Urothelium cell line (cell line): ENCODE measurements around the gene NOMO2.
"Not testable (repeated sequence)": the region's sequence is repeated elsewhere in the genome, so short reads cannot be mapped to it uniquely, and the experiment has no call there.

Source experiments
- DNase-seq: peaks from one replicate; pipeline ENCODE4 v3.0.0; 2011; ENCODE audit warnings: low spot score, mixed read lengths
- FAIRE-seq: peaks from 2 replicates; lab custom pipeline; 2011; peaks lifted over from hg19 to GRCh38; lab: Jason Lieb, UNC

Gene NOMO2

DNA sequence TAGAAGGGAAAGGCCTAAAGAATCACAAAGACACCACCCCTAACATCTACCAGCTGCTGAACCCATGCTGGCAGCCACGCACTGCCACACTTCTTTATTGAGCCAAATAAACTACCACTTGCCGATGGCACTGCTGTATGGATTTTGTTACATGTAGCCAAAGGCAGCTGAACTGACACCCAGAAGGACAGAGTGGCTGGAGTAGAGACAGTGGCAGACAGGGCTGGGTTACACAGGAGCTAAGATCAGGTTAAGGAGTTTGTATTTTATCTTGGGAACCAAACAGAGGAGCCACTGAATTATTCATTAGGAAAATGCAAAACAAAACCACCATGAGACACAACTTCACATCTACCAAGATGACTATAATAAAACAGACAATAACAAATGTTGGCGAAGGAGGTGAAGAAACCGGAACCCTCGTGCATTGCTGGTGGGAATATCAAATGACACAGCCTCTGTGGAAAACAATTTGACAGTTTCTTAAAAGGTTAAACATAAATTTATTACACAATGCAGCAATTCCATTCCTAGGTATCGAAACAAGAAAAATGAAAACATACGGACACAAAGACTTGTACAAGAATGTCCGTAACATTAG is 35.9 kb downstream of the NOMO2 start:
- not testable (repeated sequence) for FAIRE-seq, DNase-seq

DNA sequence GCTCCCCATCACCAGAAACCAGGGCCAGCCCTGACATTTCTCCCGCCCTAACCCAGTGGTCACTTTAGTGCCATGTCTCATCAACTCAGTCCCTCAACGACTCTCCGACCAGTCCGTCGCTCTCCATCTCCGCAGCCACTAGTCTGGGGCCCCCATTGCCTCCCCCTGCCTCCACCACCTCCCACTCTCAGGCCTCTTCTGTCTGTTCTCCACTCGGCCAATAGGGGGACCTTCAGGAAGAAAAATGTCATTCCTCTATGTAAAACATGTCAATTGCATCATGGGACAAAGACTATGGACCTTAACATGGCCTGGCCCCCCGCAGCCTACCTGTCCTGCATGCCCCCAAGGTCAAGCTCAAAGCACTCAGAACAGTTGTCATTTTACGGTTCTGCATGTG is 39.3 kb downstream of the NOMO2 start:
- FAIRE-seq, DNase-seq: not testable (repeated sequence)

DNA sequence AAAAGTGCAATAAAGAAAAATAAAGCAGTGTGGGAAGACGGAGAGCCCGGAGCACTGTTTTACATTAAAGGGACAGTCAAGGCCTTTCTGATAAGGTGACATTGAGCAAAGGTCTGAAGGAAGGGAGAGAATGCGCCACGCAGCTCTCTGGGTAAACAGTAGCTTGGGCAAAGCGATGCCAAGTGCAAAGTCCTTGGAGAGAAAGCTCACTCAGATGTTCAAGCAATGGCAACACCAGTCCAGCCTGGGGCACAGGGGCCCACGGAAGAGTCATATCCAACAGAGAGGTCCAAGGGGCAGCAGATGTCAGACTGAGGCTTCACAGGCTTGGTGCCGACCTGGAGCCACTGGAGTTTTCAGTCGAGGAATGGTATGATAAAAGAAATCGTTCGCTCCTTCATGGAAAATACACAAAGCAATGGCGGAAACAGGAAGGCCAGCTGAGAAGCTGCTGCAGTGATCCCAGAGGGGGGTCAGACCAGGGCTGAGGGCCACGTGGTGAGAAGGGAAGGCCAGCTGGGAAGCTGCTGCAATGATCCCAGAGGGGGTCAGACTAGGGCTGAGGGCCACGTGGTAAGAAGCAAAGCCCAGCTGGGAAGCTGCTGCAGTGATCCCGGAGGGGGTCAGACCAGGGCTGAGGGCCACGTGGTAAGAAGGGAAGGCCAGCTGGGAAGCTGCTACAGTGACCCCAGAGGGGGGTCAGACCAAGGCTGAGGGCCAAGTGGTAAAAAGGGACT is 40.3 kb downstream of the NOMO2 start:
- not testable (repeated sequence) for FAIRE-seq, DNase-seq

DNA sequence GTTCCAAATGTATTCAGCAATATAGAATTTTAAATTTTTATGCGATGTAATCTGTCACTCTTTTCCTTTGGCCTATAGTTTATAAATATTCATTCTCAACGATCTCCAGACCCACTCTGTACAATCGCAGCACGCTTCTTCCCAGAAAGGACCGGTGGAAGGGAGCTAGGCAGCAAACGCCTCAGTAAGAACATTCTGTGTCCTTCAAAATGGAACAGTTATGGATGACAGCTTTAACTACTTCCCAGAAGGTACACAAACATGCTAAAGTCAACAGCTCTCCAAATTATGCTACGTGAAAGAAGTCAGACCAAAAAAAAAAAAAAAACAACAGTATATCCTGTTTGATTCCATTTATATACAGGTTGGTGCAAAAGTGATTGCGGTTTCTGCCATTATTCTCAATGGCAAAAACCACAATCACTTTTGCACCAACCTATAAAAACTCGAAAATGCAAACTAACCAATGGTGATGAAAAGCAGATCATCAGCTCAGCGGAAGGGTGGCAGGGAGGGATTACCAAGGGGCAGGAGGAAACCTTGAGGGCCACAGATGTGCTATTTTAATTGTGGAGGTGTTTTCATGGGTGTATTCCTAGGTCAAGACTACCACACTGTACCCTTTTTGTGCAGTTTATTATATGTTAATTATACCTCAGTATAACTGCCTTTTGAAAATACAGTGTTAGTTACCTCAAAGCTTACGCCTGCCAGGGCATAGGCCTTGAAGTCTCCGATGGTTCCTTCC is 43.2 kb downstream of the NOMO2 start:
- not testable (repeated sequence) for DNase-seq, FAIRE-seq

DNA sequence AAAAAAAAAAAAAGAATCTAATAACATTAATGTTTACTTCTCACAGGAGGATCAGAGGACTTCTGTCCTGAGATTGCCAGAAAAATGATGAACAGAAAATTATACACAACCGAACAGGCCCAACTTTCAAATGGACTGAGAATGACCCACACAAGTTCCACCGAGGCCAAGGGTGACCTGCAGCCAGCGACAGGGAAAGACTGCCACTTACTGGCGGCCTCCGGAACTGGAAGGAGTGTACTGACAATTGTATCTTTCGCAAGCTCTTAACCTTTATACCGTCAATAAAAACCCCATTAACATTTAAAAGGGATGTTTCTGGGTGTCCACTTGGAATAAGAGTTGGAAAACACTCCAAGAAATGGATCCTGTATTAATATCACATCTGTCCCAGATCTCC is 63.5 kb downstream of the NOMO2 start:
- FAIRE-seq, DNase-seq: not testable (repeated sequence)

DNA sequence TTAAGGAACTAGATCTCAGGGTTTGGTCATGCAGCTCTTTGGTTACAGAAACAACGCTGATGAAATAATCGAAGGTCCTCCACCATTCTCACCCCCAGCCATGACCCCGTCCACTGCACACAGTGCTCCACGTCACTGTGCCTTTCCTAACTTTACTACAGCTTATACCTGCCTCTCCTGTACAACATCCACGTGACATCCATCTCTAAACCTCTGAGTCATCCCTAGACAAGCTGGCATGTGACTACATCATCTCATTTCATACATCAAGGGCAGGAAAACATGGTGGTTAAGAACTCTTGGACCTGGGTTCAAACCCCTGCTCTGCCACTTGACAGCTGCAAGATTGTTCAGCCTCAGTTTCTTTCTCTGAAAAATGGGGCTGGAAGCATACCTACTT is 64.9 kb downstream of the NOMO2 start:
- not testable (repeated sequence) for DNase-seq, FAIRE-seq

DNA sequence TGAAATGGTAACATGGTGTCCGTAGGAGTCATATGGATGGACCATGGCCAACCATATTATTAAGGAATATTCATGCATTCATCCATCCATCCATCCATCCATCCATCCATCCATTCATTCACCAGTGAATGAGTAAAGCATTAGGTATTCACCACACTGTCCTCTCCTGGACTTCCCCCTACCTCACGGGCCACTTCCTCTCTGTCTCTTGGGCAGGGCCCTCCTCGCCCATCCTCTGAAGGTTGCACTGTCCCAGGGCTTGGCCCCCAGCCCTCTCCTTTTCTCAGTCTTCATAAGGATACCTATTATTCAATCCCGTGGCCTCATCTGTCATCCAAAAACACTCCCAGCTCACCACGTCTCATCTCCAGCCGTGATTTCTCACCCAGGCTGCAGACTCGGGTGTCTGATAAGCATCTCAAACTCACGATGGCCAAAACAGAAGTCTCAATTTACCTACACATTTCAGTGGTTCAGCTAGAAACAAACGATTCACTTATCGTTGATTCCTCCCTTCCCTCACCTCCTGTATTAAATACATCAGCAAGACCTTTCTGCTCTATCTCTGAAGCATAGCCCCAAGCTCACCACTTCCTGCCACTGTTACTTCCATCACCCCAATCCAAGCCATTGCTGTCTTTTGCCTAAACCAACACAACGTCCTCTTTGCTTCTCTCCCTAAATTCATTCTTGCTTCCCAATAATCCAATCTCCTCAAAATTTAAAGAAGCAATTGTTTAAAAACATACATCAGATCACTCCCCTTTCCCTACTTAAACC is 69.6 kb downstream of the NOMO2 start:
- not testable (repeated sequence) for DNase-seq, FAIRE-seq

DNA sequence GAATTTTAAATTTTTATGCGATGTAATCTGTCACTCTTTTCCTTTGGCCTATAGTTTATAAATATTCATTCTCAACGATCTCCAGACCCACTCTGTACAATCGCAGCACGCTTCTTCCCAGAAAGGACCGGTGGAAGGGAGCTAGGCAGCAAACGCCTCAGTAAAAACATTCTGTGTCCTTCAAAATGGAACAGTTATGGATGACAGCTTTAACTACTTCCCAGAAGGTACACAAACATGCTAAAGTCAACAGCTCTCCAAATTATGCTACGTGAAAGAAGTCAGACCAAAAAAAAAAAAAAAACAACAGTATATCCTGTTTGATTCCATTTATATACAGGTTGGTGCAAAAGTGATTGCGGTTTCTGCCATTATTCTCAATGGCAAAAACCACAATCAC is 125.9 kb downstream of the NOMO2 start:
- FAIRE-seq, DNase-seq: not testable (repeated sequence)

DNA sequence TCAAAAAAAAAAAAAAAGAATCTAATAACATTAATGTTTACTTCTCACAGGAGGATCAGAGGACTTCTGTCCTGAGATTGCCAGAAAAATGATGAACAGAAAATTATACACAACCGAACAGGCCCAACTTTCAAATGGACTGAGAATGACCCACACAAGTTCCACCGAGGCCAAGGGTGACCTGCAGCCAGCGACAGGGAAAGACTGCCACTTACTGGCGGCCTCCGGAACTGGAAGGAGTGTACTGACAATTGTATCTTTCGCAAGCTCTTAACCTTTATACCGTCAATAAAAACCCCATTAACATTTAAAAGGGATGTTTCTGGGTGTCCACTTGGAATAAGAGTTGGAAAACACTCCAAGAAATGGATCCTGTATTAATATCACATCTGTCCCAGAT is 146.1 kb downstream of the NOMO2 start:
- FAIRE-seq, DNase-seq: not testable (repeated sequence)

DNA sequence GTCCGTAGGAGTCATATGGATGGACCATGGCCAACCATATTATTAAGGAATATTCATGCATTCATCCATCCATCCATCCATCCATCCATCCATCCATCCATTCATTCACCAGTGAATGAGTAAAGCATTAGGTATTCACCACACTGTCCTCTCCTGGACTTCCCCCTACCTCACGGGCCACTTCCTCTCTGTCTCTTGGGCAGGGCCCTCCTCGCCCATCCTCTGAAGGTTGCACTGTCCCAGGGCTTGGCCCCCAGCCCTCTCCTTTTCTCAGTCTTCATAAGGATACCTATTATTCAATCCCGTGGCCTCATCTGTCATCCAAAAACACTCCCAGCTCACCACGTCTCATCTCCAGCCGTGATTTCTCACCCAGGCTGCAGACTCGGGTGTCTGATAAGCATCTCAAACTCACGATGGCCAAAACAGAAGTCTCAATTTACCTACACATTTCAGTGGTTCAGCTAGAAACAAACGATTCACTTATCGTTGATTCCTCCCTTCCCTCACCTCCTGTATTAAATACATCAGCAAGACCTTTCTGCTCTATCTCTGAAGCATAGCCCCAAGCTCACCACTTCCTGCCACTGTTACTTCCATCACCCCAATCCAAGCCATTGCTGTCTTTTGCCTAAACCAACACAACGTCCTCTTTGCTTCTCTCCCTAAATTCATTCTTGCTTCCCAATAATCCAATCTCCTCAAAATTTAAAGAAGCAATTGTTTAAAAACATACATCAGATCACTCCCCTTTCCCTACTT is 152.2 kb downstream of the NOMO2 start:
- DNase-seq, FAIRE-seq: not testable (repeated sequence)

DNA sequence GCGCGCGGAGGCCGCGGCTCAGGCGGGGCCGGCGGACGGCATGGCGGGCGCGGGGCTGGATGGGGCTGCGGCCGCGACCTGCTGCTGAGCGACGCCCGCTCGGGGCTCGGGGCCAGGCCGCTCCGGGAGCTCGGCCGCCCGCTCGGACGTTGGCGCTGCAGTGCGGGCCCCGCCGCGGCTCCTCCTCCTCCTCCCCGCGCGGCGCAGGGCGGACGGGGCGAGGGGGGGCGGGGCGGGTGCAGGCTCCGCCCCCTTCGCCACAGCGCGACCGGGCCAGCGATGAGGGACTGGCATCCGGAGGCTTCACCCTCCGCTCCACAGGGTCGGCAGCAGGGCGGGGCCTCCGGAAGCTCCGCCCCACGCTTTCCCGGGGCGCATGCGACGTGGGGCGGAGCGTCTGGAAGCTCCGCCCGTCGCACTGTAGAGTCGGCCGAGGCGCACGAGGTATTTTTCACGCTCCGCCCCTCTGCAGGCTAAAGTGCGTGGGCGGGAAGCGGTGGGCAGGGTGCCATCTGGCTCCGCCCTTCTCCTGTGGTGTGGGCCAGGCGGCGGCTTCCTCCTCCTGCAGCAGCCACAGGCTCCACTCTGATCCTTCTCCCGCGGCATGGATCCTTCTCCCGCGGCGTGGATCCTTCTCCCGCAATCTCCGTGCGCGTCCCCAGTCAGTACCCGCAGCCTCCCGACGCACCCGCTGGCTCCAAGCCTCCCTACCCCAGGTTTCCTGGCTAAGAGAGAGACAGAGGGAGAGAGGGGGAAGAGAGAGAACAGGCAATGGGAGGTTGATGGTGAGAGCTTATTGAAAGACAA is 159.8 kb downstream of the NOMO2 start:
- not testable (repeated sequence) for FAIRE-seq, DNase-seq

DNA sequence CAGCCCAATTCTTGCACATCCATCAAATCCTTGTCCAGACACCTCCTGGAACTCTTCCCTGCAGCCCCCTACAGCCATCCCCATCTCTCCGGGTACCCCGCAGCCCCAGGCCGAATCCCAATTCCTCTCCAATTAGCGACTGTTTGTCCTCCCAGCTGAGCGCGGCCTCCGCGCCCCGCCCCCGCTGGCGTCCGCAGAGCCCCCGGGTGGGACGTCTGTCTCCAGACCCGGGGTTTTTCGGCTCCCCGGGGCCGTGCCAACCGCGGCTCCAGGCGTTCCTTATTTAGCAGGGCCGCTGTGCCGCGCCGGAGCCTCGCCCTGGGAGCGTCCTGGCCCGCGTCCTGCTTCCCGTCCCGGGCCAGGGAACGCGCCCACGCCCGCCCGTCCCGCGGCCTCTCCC is 160.7 kb downstream of the NOMO2 start:
- FAIRE-seq, DNase-seq: not testable (repeated sequence)

DNA sequence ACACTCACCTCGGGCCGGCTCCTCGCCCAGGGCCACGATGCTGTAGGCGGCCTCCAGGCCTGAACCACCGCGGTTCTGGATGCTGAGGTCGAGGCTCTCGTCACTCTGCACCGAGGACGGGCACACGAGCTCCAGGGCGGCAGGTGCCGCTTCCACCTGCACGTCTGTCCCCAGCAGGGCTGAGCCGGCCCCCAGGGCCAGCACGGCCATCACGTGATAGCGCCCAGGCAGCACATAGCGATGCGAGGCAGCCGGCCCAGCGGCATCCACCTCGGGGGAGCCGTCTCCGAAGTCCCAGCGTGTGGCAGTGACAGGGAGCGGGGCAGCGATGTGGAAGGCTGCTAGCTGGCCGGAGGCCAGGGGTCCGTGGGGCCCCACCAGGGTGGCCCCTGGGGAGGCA is 167.5 kb downstream of the NOMO2 start:
- FAIRE-seq, DNase-seq: not testable (repeated sequence)

DNA sequence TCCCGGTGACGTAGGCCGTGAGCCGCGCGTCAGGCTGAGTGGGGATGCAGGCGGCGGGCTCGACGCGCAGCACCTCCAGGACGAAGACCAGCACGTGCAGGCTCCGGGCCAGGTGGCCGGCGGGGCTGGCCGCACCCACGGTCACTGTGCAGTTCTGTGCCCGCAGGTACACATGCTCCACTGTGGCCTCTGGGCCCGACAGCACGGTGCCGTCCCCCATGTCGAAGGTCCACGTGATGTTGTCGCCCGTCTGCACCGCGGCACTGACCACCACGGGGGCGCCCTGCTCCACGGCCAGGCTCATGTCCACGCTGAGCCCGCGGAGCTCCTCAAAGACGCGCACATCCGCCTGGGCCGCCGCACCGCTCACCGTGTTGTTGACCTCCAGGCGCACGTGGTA is 174.1 kb downstream of the NOMO2 start:
- not testable (repeated sequence) for DNase-seq, FAIRE-seq

DNA sequence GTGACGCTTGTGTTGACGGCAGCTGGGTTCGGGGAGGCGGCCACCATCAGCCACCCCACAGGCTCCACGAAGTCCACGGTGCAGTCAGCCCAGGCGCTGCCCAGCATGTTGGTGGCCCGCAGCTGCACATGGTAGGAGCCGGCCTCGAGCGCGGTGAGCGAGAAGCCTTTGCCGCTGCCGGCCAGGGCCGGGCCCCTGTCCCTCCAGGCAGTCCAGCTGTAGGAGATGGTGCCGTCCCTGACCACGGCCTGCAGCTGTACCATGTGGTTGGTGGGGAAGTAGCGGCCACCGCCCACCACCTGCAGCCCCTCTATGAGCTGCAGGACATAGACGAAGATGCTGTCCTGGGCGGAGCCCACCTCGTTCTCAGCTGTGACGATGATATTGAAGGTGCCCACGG is 175.4 kb downstream of the NOMO2 start:
- FAIRE-seq, DNase-seq: not testable (repeated sequence)

DNA sequence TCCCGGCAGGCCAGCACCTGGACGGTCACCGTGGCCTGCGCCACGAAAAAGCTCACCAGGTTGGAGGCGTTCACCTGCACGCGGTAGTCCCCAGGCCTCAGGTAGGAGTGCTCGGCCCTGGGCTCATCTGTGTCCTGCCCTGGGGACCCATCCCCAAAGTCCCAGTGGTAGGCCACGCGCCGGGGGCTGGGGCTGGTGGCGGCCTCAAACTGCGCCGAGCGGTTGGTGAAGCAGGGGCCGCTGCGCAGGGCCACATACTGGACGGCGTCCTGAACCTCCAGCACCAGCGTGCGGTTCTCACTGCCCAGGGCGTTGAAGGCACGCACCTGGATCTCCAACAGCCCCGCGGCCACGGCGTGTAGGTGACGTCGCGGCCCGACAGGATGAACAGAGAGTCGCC is 176.6 kb downstream of the NOMO2 start:
- DNase-seq, FAIRE-seq: not testable (repeated sequence)

DNA sequence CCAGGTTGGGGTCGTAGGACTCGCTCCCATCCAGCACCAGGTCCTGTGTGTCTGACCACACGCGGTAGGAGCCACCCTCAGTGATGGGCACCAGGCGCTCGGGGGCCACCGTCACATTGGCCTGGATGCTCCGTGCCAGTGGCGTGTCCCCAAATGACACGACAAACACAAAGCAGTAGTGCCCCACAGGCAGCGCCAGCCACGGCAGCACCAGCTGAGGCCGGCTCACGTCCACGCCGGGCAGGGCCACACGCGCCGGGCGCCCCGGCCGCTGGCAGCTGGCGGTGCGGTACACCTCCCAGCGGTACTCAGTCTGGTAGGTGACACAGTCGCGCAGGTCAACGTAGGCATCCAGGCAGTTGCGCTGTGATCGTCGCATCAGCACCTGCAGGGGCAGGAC is 177.0 kb downstream of the NOMO2 start:
- not testable (repeated sequence) for DNase-seq, FAIRE-seq

DNA sequence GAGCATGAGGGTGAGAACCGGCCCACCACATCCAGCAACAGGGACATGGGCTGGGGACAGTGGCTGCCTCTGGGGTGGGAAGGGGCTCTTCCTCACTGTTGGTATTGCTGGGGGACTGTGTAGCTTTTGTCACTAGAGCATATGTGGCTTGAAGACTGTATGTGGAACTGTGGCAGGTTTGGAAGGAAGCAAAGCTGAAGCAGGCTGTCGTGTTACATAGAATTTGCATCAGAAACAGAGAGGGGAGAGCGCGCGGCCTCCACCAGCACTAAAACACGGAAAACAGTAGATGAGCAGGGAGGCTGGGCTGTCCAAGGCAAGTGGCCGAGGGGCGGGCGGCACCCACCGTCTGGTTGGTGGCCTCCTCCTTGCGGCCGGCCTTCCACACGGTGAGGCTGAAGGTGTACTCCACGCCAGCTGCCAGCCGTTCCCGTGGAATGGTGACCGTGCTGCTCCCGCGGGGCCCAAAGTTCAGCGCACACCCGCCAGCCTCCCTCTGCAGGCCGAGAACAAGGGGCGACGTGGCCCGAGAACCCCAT is 177.7 kb downstream of the NOMO2 start:
- FAIRE-seq, DNase-seq: not testable (repeated sequence)

DNA sequence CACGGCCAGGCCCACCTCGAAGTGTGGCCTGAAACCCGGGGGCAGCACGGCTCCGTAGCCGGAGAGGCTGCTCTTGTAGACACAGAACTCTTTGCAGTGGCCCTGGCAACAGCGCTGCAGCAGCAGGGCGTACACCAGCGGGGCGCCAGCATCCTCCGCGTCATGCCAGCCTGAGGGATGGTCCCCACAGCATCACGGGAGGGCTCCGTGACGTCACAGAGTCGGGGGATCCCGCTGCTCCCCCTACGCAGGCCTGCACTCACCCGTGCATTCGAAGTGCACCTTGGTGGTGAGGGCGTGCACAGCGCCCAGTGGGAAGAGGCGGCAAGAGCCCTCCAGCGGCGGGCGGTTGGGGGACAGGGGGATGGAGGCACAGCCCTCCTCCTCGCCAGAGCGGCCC is 179.2 kb downstream of the NOMO2 start:
- DNase-seq, FAIRE-seq: not testable (repeated sequence)
